GM12878 (cell line): ENCODE data around the gene TGFB1. TPM values are rescaled to one million over a fixed set of nuclear protein-coding genes. Genes with fewer than 3 reads are reported as not detected.

Experiments
- HCFC1 ChIP-seq: fragments of 150-350 bp; IDR thresholded peaks from 2 replicates; pipeline ENCODE4 v1.6.1; 2014; ENCODE audit warnings: low read length
- MEF2B ChIP-seq: fragments of 450-650 bp; IDR thresholded peaks from 2 replicates; pipeline ENCODE4 v1.6.1; 2018; ENCODE audit warnings: mild to moderate bottlenecking, moderate library complexity; ENCODE audit not compliant: partially characterized antibody, poor library complexity, severe bottlenecking
- MYB ChIP-seq: fragments of 150-350 bp; IDR thresholded peaks from 2 replicates; pipeline ENCODE4 v1.6.1; 2014; ENCODE audit warnings: mild to moderate bottlenecking, low read depth, low read length, borderline replicate concordance
- NBN ChIP-seq: fragments of 450-650 bp; IDR thresholded peaks from 2 replicates; pipeline ENCODE4 v1.6.1; 2016
- RCOR1 ChIP-seq: conservative IDR thresholded peaks from 2 replicates; pipeline ENCODE4 v1.6.1; 2012; ENCODE audit warnings: low read depth, low read length, improper control_type of control experiment
- SREBF2 ChIP-seq: IDR thresholded peaks from 2 replicates; pipeline ENCODE4 v1.6.1; 2012; ENCODE audit warnings: mild to moderate bottlenecking, low read length
- SUPT20H ChIP-seq: IDR thresholded peaks from 2 replicates; pipeline ENCODE4 v1.6.1; 2011; ENCODE audit warnings: low read depth, mild to moderate bottlenecking, low read length, moderate library complexity, borderline replicate concordance; ENCODE audit not compliant: control insufficient read depth
- SUZ12 ChIP-seq: fragments of 200-600 bp; sonication (generic); IDR thresholded peaks from one replicate; pipeline ENCODE4 v1.6.1; 2018; ENCODE audit warnings: antibody characterized with exemption, mild to moderate bottlenecking; ENCODE audit not compliant: unreplicated experiment
- ZNF207 ChIP-seq: fragments of 450-650 bp; IDR thresholded peaks from 2 replicates; pipeline ENCODE4 v1.6.1; 2014; ENCODE audit warnings: antibody characterized with exemption, mild to moderate bottlenecking, borderline replicate concordance
- polyA plus RNA-seq, 11 experiments: library from polyadenylated mRNA; depleted of rRNA in 4 of 11; unstranded in 6 of 11; stranded (reverse) in 5 of 11; fragments of >200 nt; fragmentation: Nextera tagmentation in 4 of 11; fragmentation: Illumina TruSeq in 1 of 11; extraction: Ambion mirVana in 4 of 11; extraction: Trizol in 1 of 11; gene quantifications; 1 replicate in 1 of 11; 2 replicates in 10 of 11; pipeline versions ENCODE4 v1.2.1 to v1.2.3, GENCODE V29; 2011 to 2016; ENCODE audit warnings: inconsistent platforms in 2 of 11, missing spikeins in 2 of 11, low read depth in 1 of 11
- total RNA-seq, 4 experiments: library from RNA; depleted of rRNA in 3 of 4; stranded (reverse); fragments of >200 nt in 3 of 4; fragmentation: Illumina TruSeq in 1 of 4; extraction: Trizol in 1 of 4; gene quantifications; 2 replicates each; pipeline versions ENCODE4 v1.2.1 to v1.2.3, GENCODE V29; 2013 to 2021
- TF ChIP-seq, protein P1 (sequence below): IDR thresholded peaks from 2 replicates; pipeline ENCODE4 v1.6.1; 2012; ENCODE audit warnings: low read length, inconsistent platforms
- TF ChIP-seq, protein P2 (sequence below): fragments of 450-650 bp; IDR thresholded peaks from 2 replicates; pipeline ENCODE4 v1.6.1; 2017; ENCODE audit warnings: antibody characterized with exemption, mild to moderate bottlenecking, moderate library complexity

The TGFB1 gene
- total and polyA plus RNA-seq, 10 of the 15 experiments (the other 5 are each of a cell fraction or from before 2014, with no cell fraction given) = 0.23 to 120 (median 10.9) TPM

DNA sequence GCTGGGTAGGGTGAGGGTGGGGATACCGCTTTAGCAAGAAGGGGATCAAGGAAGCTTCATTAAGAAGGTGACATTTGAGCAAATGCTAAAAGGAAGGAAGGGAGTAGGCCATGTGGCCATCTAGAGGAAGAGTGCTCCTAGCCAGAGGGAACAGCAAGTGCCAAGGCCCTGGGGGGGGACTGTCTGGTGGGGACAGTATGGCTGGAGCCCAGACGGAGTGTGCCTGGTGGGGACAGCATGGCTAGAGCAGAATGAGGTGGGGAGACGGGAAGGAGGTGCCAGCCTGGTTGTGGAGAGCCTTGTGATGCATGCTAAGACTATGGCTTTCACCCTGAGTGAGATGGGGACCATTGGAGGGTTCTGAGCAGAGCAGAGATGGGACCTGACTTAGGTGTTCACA lies 2.1 kb upstream of the TGFB1 start (continued):
- TF ChIP-seq, protein P1, sequence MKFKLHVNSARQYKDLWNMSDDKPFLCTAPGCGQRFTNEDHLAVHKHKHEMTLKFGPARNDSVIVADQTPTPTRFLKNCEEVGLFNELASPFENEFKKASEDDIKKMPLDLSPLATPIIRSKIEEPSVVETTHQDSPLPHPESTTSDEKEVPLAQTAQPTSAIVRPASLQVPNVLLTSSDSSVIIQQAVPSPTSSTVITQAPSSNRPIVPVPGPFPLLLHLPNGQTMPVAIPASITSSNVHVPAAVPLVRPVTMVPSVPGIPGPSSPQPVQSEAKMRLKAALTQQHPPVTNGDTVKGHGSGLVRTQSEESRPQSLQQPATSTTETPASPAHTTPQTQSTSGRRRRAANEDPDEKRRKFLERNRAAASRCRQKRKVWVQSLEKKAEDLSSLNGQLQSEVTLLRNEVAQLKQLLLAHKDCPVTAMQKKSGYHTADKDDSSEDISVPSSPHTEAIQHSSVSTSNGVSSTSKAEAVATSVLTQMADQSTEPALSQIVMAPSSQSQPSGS = no peak
- no peak for TF ChIP-seq MEF2B
- no peak for TF ChIP-seq SUPT20H
- no peak for TF ChIP-seq MYB
- TF ChIP-seq NBN = no peak
- no peak for TF ChIP-seq RCOR1
- TF ChIP-seq SREBF2 = no peak
- TF ChIP-seq SUZ12 = no peak
- no peak for TF ChIP-seq ZNF207
- TF ChIP-seq, protein P2, sequence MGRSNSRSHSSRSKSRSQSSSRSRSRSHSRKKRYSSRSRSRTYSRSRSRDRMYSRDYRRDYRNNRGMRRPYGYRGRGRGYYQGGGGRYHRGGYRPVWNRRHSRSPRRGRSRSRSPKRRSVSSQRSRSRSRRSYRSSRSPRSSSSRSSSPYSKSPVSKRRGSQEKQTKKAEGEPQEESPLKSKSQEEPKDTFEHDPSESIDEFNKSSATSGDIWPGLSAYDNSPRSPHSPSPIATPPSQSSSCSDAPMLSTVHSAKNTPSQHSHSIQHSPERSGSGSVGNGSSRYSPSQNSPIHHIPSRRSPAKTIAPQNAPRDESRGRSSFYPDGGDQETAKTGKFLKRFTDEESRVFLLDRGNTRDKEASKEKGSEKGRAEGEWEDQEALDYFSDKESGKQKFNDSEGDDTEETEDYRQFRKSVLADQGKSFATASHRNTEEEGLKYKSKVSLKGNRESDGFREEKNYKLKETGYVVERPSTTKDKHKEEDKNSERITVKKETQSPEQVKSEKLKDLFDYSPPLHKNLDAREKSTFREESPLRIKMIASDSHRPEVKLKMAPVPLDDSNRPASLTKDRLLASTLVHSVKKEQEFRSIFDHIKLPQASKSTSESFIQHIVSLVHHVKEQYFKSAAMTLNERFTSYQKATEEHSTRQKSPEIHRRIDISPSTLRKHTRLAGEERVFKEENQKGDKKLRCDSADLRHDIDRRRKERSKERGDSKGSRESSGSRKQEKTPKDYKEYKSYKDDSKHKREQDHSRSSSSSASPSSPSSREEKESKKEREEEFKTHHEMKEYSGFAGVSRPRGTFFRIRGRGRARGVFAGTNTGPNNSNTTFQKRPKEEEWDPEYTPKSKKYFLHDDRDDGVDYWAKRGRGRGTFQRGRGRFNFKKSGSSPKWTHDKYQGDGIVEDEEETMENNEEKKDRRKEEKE = no peak
- TF ChIP-seq HCFC1 = no peak
